ENCODE data around the gene AMY1A.
"Not testable (repeated sequence)": the region's sequence is repeated elsewhere in the genome, so short reads cannot be mapped to it uniquely, and the experiment has no call there.

AMY1A gene

GRCh38 chr1:103655460-103655859, at the start of gene AMY1A:
Gene AMY1A, plus strand, starts transcription at chr1:103655760. Its CDS starts 571 bp downstream, at chr1:103656331.
- not testable (repeated sequence) for DNase-seq

- DNase-seq, result no peak
Measured at GRCh38 chr1:103616362-103616761, 39.2 kb upstream of the AMY1A start.

GRCh38 chr1:103616994-103617477, 38.5 kb upstream of the AMY1A start, which contains the start of gene AMY2A:
Gene AMY2A, plus strand, starts transcription at chr1:103617427. Its CDS starts 14 bp downstream, at chr1:103617441.
- DNase-seq, result not testable (repeated sequence)

- DNase-seq, result not testable (repeated sequence)
Measured at GRCh38 chr1:103627436-103627835, 28.1 kb upstream of the AMY1A start.

- DNase-seq, result not testable (repeated sequence)
Measured at GRCh38 chr1:103641194-103641593, 14.4 kb upstream of the AMY1A start.

GRCh38 chr1:103643908-103644307, 11.7 kb upstream of the AMY1A start:
- not testable (repeated sequence) for DNase-seq

- DNase-seq, result not testable (repeated sequence)
Measured at GRCh38 chr1:103650305-103650704, 5.3 kb upstream of the AMY1A start.

GRCh38 chr1:103650889-103651288, 4.7 kb upstream of the AMY1A start:
- DNase-seq, result not testable (repeated sequence)

- not testable (repeated sequence) for DNase-seq
Measured at GRCh38 chr1:103654133-103654532, 1.4 kb upstream of the AMY1A start.

- not testable (repeated sequence) for DNase-seq
Measured at GRCh38 chr1:103676335-103676734, 20.8 kb downstream of the AMY1A start.

- DNase-seq, result not testable (repeated sequence)
Measured at GRCh38 chr1:103696110-103696509, 40.5 kb downstream of the AMY1A start, which contains the start of gene AMY1B. Gene AMY1B, minus strand, starts transcription at chr1:103696210. Its CDS starts 571 bp downstream, at chr1:103695639.

GRCh38 chr1:103697430-103697829, 41.9 kb downstream of the AMY1A start:
- DNase-seq, result not testable (repeated sequence)

GRCh38 chr1:103700669-103701068, 45.1 kb downstream of the AMY1A start:
- not testable (repeated sequence) for DNase-seq

- not testable (repeated sequence) for DNase-seq
Measured at GRCh38 chr1:103701256-103701655, 45.7 kb downstream of the AMY1A start.

GRCh38 chr1:103707670-103708069, 52.1 kb downstream of the AMY1A start:
- not testable (repeated sequence) for DNase-seq

- not testable (repeated sequence) for DNase-seq
Measured at GRCh38 chr1:103710381-103710780, 54.8 kb downstream of the AMY1A start.

Data from NCI-H1436 (cell line).